Mucosa of descending colon (tissue), 3 donors: Measurements from ENCODE around the gene SLC30A7. TPM values are rescaled to one million over a fixed set of nuclear protein-coding genes. Genes with fewer than 3 reads are reported as not detected.

Experiments used
- ATAC-seq: fragments of 200-7000 bp; cut with Tn5 transposase; one replicate; pipeline ENCODE4 v1.9.1; 2020; ENCODE audit warnings: mild to moderate bottlenecking, moderate library complexity
- DNase-seq, 3 donors: peaks; one replicate each; pipeline ENCODE4 v3.0.0-alpha.2; 2020
- H3K36me3 ChIP-seq: fragments of 200-600 bp; one replicate; pipeline ENCODE4 v1.8.0; 2021; ENCODE audit warnings: low read depth, mild to moderate bottlenecking
- H3K4me1 ChIP-seq: fragments of 200-600 bp; one replicate; pipeline ENCODE4 v1.8.0; 2021; ENCODE audit warnings: low read depth, mild to moderate bottlenecking
- H3K4me3 ChIP-seq: fragments of 200-600 bp; one replicate; pipeline ENCODE4 v1.8.0; 2021; ENCODE audit warnings: mild to moderate bottlenecking
- H3K9me3 ChIP-seq: fragments of 200-600 bp; one replicate; pipeline ENCODE4 v1.8.0; 2021; ENCODE audit warnings: mild to moderate bottlenecking
- CTCF ChIP-seq: fragments of 200-600 bp; IDR thresholded peaks from one replicate; pipeline ENCODE4 v1.8.0; 2022; ENCODE audit warnings: antibody characterized with exemption, mild to moderate bottlenecking
- intact Hi-C, 2 donors: fragments of 100-400 bp; cut with DNase I in 1 of 2; cut with micrococcal nuclease in 1 of 2; formaldehyde crosslinking; loops; one replicate each; pipeline versions ENCODE4 v1.11.0 to v1.11.1; 2022; cut with DNase I, micrococcal nuclease
- total RNA-seq, 3 donors: library from RNA; stranded (reverse); fragmentation: NEBNext Ultra II Directional in 2 of 3; extraction: Animal tissue kit (Norgen Biotek cat#: 25700) in 2 of 3; gene quantifications; one replicate each; pipeline versions ENCODE4 v1.2.1 to v1.2.4, GENCODE V29; 2021 to 2023
- donor health status: DM: no; HTN: no; CAD: no; lungs with moderate emphysema.
- donor health status: DM: no; HTN: no; CAD: no.
- donor health status: DM: no; HTN: yes; CAD: no.

The SLC30A7 gene
- total RNA-seq, 3 donors from 2014 or later, result 27.3 to 37.0 (median 35.7) TPM

GRCh38 chr1:101026430-101026788 lies 130.5 kb downstream of the SLC30A7 start:
- Histone ChIP-seq H3K36me3 (no peaks in the 10 kb centered on the region), H3K9me3 (no peaks in the 10 kb centered on the region), H3K4me3 (no peak overlapping the region), H3K4me1 (peaks cover 12% of the 10 kb centered on the region)
- no peak for TF ChIP-seq CTCF
- intact Hi-C loops, result no loop called here
- ATAC-seq, result no peak
- no peak for DNase-seq

GRCh38 chr1:101027194-101027772 lies 131.4 kb downstream of the SLC30A7 start:
- TF ChIP-seq CTCF, result no peak
- Histone ChIP-seq H3K9me3 (no peaks in the 10 kb centered on the region), H3K4me3 (no peak overlapping the region), H3K4me1 (peaks cover 12% of the 10 kb centered on the region), H3K36me3 (no peaks in the 10 kb centered on the region)
- intact Hi-C loops, result no loop called here
- no peak for ATAC-seq
- no peak for DNase-seq

- intact Hi-C loops, result no loop called here
- TF ChIP-seq CTCF, result no peak
- DNase-seq (no peak), ATAC-seq (no peak)
- H3K36me3 ChIP-seq, result no peaks in the 10 kb centered on the region
- H3K9me3 ChIP-seq, result no peaks in the 10 kb centered on the region
- no peak overlapping the region for H3K4me3 ChIP-seq
- peaks cover 12% of the 10 kb centered on the region for H3K4me1 ChIP-seq
These were observed 132.6 kb downstream of the SLC30A7 start for GRCh38 chr1:101028466-101028865.

- intact Hi-C loops, result no loop called here
- no peaks in the 10 kb centered on the region for H3K36me3 ChIP-seq
- ATAC-seq (no peak), DNase-seq (no peak)
- H3K4me3 ChIP-seq, result no peak overlapping the region
- no peak for TF ChIP-seq CTCF
- no peaks in the 10 kb centered on the region for H3K9me3 ChIP-seq
- H3K4me1 ChIP-seq, result peaks cover 12% of the 10 kb centered on the region
These were observed 133.3 kb downstream of the SLC30A7 start for GRCh38 chr1:101029184-101029583.

- DNase-seq (no peak), ATAC-seq (no peak)
- intact Hi-C loops, result no loop called here
- H3K4me3 ChIP-seq, result no peak overlapping the region
- no peaks in the 10 kb centered on the region for H3K36me3 ChIP-seq
- peaks cover 5% of the 10 kb centered on the region for H3K4me1 ChIP-seq
- no peak for TF ChIP-seq CTCF
- no peaks in the 10 kb centered on the region for H3K9me3 ChIP-seq
These were observed 135.0 kb downstream of the SLC30A7 start for GRCh38 chr1:101030881-101031280.

Other genes starting within 250 kb of the SLC30A7 start
- gene VCAM1, start 176.3 kb upstream of the SLC30A7 start, total RNA-seq, result 1 to 10 TPM; 4.0 to 9.4 (median 6.5) TPM
- gene EXTL2, start 1.2 kb upstream of the SLC30A7 start, total RNA-seq, result 10 to 100 TPM in 1 of 3 donors, 1 to 10 TPM in 2; 4.7 to 13.4 (median 4.8) TPM
- gene DPH5, start 129.7 kb downstream of the SLC30A7 start, total RNA-seq, result 10 to 100 TPM; 15.4 to 23.1 (median 22.3) TPM